GM12872 (cell line): Measurements from ENCODE around the gene RAB27A.

ENCODE experiments used
- TF ChIP-seq, protein P1 (sequence below): IDR thresholded peaks from 3 replicates; pipeline ENCODE4 v1.5.1; 2011; ENCODE audit warnings: low read depth, mild to moderate bottlenecking, low read length, moderate library complexity; ENCODE audit not compliant: insufficient read depth

RAB27A gene

DNA sequence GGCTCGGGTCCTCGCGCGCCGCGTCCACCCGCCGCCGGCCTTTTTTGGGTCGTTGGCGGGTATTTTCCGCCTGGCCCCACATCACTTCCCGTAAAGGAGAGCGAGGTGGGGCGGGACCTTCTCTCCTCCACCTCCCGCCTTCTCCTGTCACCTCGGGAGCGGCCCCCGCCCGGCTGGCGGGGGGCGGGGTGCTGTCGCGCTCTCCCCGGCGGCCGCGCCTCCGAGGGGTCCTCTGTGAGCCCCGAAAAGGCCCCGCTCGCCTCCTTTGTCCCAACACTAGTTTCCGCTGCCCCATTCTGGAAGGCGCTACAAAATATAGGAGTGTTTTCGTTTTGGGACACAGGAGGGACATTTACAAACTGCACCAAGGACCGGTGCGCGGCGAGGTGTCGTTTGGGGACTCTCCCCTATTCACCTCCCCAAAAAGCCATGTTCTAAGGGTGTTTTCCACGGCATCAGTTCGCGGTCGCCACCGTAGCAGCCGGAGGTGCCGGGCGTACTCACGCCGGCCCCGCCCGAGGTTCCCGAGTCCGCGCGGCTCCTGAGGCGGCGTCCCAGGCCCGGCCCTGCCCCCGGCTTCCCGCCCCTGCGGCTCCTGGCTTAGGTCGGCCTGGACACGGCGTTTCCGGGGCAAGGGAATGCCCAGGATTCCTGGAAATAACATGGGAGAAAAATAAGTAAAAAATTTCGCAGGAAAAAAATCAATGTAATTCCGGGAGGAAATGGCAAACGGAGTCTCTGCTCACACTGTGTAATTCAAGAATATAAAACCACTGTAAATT is at the start of gene RAB27A:
Gene RAB27A, minus strand, starts transcription at position 68 of the 782 bp plus-strand sequence. CDS start 54,879 bp downstream, outside the sequence.
- TF ChIP-seq, protein P1, sequence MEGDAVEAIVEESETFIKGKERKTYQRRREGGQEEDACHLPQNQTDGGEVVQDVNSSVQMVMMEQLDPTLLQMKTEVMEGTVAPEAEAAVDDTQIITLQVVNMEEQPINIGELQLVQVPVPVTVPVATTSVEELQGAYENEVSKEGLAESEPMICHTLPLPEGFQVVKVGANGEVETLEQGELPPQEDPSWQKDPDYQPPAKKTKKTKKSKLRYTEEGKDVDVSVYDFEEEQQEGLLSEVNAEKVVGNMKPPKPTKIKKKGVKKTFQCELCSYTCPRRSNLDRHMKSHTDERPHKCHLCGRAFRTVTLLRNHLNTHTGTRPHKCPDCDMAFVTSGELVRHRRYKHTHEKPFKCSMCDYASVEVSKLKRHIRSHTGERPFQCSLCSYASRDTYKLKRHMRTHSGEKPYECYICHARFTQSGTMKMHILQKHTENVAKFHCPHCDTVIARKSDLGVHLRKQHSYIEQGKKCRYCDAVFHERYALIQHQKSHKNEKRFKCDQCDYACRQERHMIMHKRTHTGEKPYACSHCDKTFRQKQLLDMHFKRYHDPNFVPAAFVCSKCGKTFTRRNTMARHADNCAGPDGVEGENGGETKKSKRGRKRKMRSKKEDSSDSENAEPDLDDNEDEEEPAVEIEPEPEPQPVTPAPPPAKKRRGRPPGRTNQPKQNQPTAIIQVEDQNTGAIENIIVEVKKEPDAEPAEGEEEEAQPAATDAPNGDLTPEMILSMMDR, result no peak

DNA sequence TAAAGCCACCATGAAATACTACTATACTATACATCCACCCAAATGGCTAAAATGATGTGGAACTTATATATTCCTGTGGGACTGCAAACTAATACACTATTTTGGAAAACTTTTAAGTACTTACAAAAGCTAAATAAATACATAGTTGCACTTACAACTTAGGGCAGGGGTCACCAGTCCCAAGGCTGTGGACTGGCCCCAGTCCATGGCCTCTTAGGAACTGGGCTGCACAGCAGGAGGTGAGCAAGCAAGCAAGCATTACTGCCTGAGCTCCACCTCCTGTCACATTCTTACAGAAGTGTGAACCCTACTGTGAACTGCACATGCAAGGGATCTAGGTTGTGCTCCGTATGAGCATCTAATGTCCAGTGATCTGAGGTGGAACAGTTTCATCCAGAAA is 47.5 kb upstream of the RAB27A start:
- TF ChIP-seq, protein P1, result no peak

DNA sequence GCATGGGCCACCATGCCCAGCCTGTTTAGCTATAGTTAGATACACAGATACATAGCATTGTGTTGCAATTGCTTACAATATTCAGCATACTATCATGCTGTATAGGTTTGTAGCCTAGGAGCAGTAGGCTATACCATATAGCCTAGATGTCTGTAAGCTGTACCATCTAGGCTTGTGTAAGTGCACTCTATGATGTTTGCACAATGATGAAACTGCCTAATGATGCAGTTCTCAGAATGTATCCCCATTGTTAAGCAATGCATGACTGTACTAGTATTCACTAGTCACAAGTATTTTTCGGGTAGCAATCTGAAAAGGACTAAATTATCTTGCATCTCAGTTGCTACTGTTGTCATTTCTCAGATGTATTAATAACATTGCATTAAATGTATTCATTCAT is 45.4 kb upstream of the RAB27A start:
- TF ChIP-seq, protein P1, result no peak

DNA sequence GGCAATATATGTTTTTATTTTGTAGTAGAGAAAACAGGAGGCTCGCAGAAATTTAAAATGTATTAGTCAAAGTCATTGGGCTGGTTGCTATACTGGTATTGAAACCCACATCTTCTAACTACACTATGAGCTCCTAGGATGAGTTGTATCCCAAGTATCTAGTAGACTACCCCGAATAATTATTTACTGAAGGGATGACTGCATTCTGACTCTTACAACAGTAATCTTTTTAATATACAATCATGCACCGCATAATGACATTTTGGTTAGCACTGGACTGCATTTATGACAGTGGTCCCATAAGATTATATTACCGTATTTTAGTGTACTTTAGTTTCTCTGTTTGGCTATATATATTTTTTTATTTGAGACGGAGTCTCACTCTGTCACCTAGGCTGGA is 44.8 kb upstream of the RAB27A start:
- TF ChIP-seq, protein P1, result no peak

DNA sequence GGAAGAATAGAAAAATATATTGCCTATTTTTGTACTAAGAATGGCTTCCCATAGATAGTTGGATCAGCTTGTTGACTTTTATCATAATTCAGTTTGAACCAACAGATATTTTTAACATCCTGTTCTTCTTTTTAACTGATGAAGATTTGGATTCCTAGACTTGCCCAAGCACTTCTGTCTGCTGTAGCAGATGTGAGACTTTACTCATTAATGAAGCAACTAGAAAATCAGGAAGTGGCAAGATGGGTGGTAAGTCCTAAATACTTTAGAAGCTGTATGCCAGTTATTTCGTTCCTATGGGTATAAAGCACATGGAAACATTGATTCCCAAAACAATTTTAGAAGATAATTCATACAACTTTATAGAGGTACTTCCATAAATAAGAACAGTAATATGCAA is 37.8 kb upstream of the RAB27A start:
- TF ChIP-seq, protein P1, result no peak

DNA sequence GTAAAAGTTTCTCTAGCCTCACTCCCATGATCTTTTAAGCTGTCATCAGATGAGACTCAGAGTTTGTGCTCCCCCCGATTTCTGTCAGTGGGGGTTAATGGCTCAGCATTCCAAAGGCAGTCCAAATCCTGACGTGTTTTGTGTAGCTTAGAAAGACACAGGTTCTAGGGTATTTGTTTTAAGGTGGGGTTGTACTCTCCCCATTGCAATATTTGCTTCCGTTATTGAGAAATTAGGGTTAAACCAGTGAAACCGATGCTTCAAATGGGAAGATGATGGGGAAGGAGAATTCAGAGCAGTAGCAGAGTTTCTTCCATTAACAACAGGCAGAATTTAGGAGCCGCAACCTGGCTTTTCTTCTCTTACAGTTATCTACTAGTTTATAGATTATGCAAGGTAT is 32.9 kb upstream of the RAB27A start:
- TF ChIP-seq, protein P1, result no peak

DNA sequence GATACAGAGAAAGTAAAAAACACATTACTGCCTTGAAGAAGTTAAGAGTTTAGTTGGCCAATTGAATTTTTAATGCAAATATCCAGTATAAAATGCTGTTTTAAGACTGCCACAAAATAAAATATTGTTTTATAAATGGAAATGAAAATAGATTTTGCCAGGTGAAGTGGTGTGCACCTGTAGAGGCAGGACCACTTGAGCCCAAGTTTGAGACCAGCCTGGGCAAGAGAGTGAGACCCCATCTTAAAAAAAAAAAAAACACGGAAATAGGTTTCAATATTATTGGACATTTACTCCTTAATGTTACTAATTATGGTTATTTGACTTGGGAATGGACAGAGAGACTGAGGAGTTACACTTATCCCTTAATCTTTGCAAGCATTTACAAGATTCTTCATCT is 31.4 kb upstream of the RAB27A start:
- TF ChIP-seq, protein P1, result no peak

DNA sequence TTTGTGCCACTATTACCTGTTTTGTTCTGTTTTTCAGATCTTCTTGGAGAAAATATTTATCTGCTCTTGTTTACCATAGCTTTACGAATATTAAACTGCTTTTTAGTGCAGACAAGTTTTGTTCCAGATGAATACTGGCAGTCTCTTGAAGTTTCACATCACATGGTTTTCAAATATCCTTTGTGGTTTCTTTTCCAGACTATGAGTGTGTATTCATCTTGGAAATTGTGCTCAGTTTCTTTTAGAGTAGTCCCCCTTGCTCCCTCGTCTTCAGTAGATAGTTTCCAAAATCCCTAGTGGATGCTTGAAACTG is 30.6 kb upstream of the RAB27A start:
- TF ChIP-seq, protein P1, result no peak
